HTR-8/SVneo (cell line): ENCODE data around the gene CGB7.
"Not testable (repeated sequence)": the region's sequence is repeated elsewhere in the genome, so short reads cannot be mapped to it uniquely, and the experiment has no call there.

ENCODE experiments used
- DNase-seq: peaks from one replicate; pipeline ENCODE4 v3.0.0; 2011; ENCODE audit warnings: low spot score, mixed read lengths; ENCODE audit not compliant: insufficient read length
- FAIRE-seq: peaks from 2 replicates; lab custom pipeline; 2011; peaks lifted over from hg19 to GRCh38; lab: Jason Lieb, UNC

Gene CGB7

GRCh38 chr19:49074869-49075268 is 17.3 kb upstream of the CGB7 start:
- FAIRE-seq, result not testable (repeated sequence)

GRCh38 chr19:49073514-49074378 is 16.2 kb upstream of the CGB7 start:
- DNase-seq (no peak), FAIRE-seq (no peak)

More at GRCh38 chr19:49074869-49075268, 17.3 kb upstream of the CGB7 start:
- DNase-seq, result not testable (repeated sequence)

- DNase-seq (no peak), FAIRE-seq (no peak)
Observed at GRCh38 chr19:49071860-49072547, 14.5 kb upstream of the CGB7 start.

- no peak for DNase-seq
- no peak for FAIRE-seq
Observed at GRCh38 chr19:49070416-49070815, 12.9 kb upstream of the CGB7 start.

GRCh38 chr19:49069026-49069425 is 11.5 kb upstream of the CGB7 start:
- no peak for DNase-seq
- FAIRE-seq, result peak; percentile 58

GRCh38 chr19:49067554-49067953 is 10.0 kb upstream of the CGB7 start:
- DNase-seq (no peak), FAIRE-seq (no peak)

GRCh38 chr19:49065905-49066512 is 8.5 kb upstream of the CGB7 start:
- no peak for DNase-seq
- FAIRE-seq, result no peak

GRCh38 chr19:49064768-49065611 is 7.4 kb upstream of the CGB7 start, which contains the start of gene NTF4:
Gene NTF4 (minus strand): TSS chr19:49064818. CDS start chr19:49061997, 2,821 bp downstream.
- peak; percentile 38 for FAIRE-seq
- DNase-seq, result peak; percentile 70

- no peak for DNase-seq
- FAIRE-seq, result no peak
Observed at GRCh38 chr19:49064029-49064629, 6.6 kb upstream of the CGB7 start.

GRCh38 chr19:49061445-49061844 is 3.9 kb upstream of the CGB7 start:
- DNase-seq, result no peak
- no peak for FAIRE-seq

- no peak for FAIRE-seq
Observed at GRCh38 chr19:49061000-49061399, 3.5 kb upstream of the CGB7 start.

GRCh38 chr19:49059053-49059452 is 1.5 kb upstream of the CGB7 start:
- DNase-seq (no peak), FAIRE-seq (no peak)

More at GRCh38 chr19:49061000-49061399, 3.5 kb upstream of the CGB7 start:
- DNase-seq, result no peak

- FAIRE-seq (no peak), DNase-seq (no peak)
Observed at GRCh38 chr19:49058562-49058961, 1.0 kb upstream of the CGB7 start.

- not testable (repeated sequence) for DNase-seq, FAIRE-seq
Observed at GRCh38 chr19:49056902-49057596, 500 bp downstream of the CGB7 start.

- peak; percentile 85 for DNase-seq
- FAIRE-seq, result peak; percentile 55
Observed at GRCh38 chr19:49056101-49056901, 1.2 kb downstream of the CGB7 start.

- DNase-seq, result not testable (repeated sequence)
- peak; percentile 48 for FAIRE-seq
Observed at GRCh38 chr19:49050376-49051033, 7.0 kb downstream of the CGB7 start.

GRCh38 chr19:49049834-49050233 is 7.7 kb downstream of the CGB7 start:
- DNase-seq, FAIRE-seq: not testable (repeated sequence)
